H1 (cell line): ENCODE results near the gene DCLK1. TPM values are rescaled to one million over a fixed set of nuclear protein-coding genes. Genes with fewer than 3 reads are reported as not detected.

Experiments used
- CTCF ChIA-PET: fragments of 300-600 bp; sonication (Branson Sonifier 250); formaldehyde crosslinking; loops from one replicate; lab custom pipeline; 2021; ENCODE audit not compliant: partially characterized antibody; lab: Charles Lee
- POLR2A ChIA-PET: fragments of 300-600 bp; sonication (Branson Sonifier 250); formaldehyde crosslinking; loops from one replicate; lab custom pipeline; 2021; ENCODE audit warnings: inconsistent platforms; ENCODE audit not compliant: partially characterized antibody; lab: Charles Lee
- DNase-seq, 2 experiments: peaks; one replicate each; pipeline versions ENCODE4 v3.0.0 to v3.0.0-alpha.2; 2010 to 2022; ENCODE audit warnings: low spot score in 2 of 2, low read depth in 1 of 2, mixed read lengths in 1 of 2
- FAIRE-seq: peaks from 2 replicates; lab custom pipeline; 2011; peaks lifted over from hg19 to GRCh38; lab: Jason Lieb, UNC
- H2AFZ ChIP-seq: 2 replicates; pipeline ENCODE4 v1.8.1; 2012; ENCODE audit warnings: low read length, inconsistent platforms
- H2AK5ac ChIP-seq: 2 replicates; pipeline ENCODE4 v1.6.1; 2013; ENCODE audit warnings: low read depth, low read length
- H2BK120ac ChIP-seq: replicated peaks from 2 replicates; pipeline ENCODE3; 2013; ENCODE audit warnings: low read depth, low read length, inconsistent platforms
- H2BK12ac ChIP-seq: 2 replicates; pipeline ENCODE4 v1.6.1; 2013; ENCODE audit warnings: low read depth, low read length
- H2BK15ac ChIP-seq: 2 replicates; pipeline ENCODE4 v1.6.1; 2013; ENCODE audit warnings: low read length
- H2BK20ac ChIP-seq: 2 replicates; pipeline ENCODE4 v1.6.1; 2013; ENCODE audit warnings: low read length
- H2BK5ac ChIP-seq: 2 replicates; pipeline ENCODE4 v1.6.1; 2013; ENCODE audit warnings: low read depth, low read length
- H3K14ac ChIP-seq: 2 replicates; pipeline ENCODE4 v1.6.1; 2013; ENCODE audit warnings: inconsistent platforms; ENCODE audit not compliant: insufficient read length
- H3K18ac ChIP-seq: 2 replicates; pipeline ENCODE4 v1.6.1; 2013; ENCODE audit warnings: low read length; ENCODE audit errors: extremely low read depth
- H3K23ac ChIP-seq: 2 replicates; pipeline ENCODE4 v1.6.1; 2013; ENCODE audit warnings: inconsistent platforms; ENCODE audit not compliant: insufficient read length
- H3K23me2 ChIP-seq: 2 replicates; pipeline ENCODE4 v1.6.1; 2013; ENCODE audit warnings: low read depth, low read length
- H3K27ac ChIP-seq: 2 replicates; pipeline ENCODE4 v1.6.1; 2011; ENCODE audit warnings: low read depth, low read length, inconsistent platforms
- H3K27me3 ChIP-seq, 4 experiments: replicated peaks in 1 of 4; 1 replicate in 1 of 4; 2 replicates in 3 of 4; pipeline versions ENCODE4 v1.6.1 to v1.8.1; 2011 to 2013; ENCODE audit warnings: low read length in 3 of 4, mild to moderate bottlenecking in 3 of 4, inconsistent platforms in 2 of 4, mixed read lengths in 2 of 4, moderate library complexity in 1 of 4; ENCODE audit not compliant: control insufficient read depth in 3 of 4, insufficient read depth in 3 of 4; ENCODE audit errors: extremely low read depth in 1 of 4
- H3K36me3 ChIP-seq, 4 experiments: 2 replicates each; pipeline versions ENCODE4 v1.6.1 to v1.8.1; 2011 to 2013; ENCODE audit warnings: mild to moderate bottlenecking in 4 of 4, low read length in 3 of 4, moderate library complexity in 2 of 4, control low read depth in 1 of 4, inconsistent platforms in 1 of 4; ENCODE audit not compliant: insufficient read depth in 4 of 4, control insufficient read depth in 2 of 4
- H3K4ac ChIP-seq: replicated peaks from 2 replicates; pipeline ENCODE3; 2013; ENCODE audit warnings: low read length, low read depth, mixed read lengths, inconsistent platforms; ENCODE audit not compliant: insufficient read length
- H3K4me1 ChIP-seq, 4 experiments: replicated peaks in 1 of 4; 1 replicate in 1 of 4; 2 replicates in 3 of 4; pipeline versions ENCODE4 v1.6.1 to v1.8.1; 2011 to 2013; ENCODE audit warnings: low read length in 3 of 4, inconsistent platforms in 2 of 4, mixed read lengths in 1 of 4; ENCODE audit not compliant: insufficient read depth in 4 of 4, control insufficient read depth in 3 of 4
- H3K4me2 ChIP-seq, 2 experiments: 2 replicates each; pipeline versions ENCODE4 v1.6.1 to v1.8.1; 2011 to 2013; ENCODE audit warnings: low read depth in 2 of 2, low read length in 2 of 2, control low read depth in 1 of 2, inconsistent platforms in 1 of 2, mild to moderate bottlenecking in 1 of 2; ENCODE audit not compliant: insufficient read depth in 1 of 2
- H3K4me3 ChIP-seq, 4 experiments: fragments of 200-600, 300-600 bp in 1 of 4; sonication (generic), shearing (Covaris generic), sonication (Bioruptor Twin) in 1 of 4; 2 replicates each; pipeline versions ENCODE4 v1.5.1 to v1.8.1; 2011 to 2016; ENCODE audit warnings: low read length in 4 of 4, low read depth in 3 of 4, control low read depth in 2 of 4, inconsistent platforms in 2 of 4, mild to moderate bottlenecking in 2 of 4, mixed read lengths in 1 of 4, moderate library complexity in 1 of 4; ENCODE audit not compliant: insufficient read depth in 2 of 4; ENCODE audit errors: extremely low read depth in 1 of 4
- H3K56ac ChIP-seq: replicated peaks from 2 replicates; pipeline ENCODE3; 2013; ENCODE audit warnings: low read depth, mild to moderate bottlenecking, mixed read lengths, low read length, inconsistent platforms; ENCODE audit not compliant: insufficient read length
- H3K79me1 ChIP-seq: 2 replicates; pipeline ENCODE4 v1.6.1; 2013; ENCODE audit warnings: low read depth, low read length, control low read depth
- H3K79me2 ChIP-seq, 2 experiments: 2 replicates each; pipeline versions ENCODE4 v1.6.1 to v1.8.1; 2012 to 2013; ENCODE audit warnings: low read length in 2 of 2, mild to moderate bottlenecking in 2 of 2, inconsistent platforms in 1 of 2; ENCODE audit not compliant: insufficient read depth in 2 of 2, control insufficient read depth in 1 of 2
- H3K9ac ChIP-seq, 4 experiments: replicated peaks in 1 of 4; 1 replicate in 1 of 4; 2 replicates in 3 of 4; pipeline versions ENCODE4 v1.6.1 to v1.8.1; 2011 to 2013; ENCODE audit warnings: low read depth in 3 of 4, low read length in 3 of 4, control low read depth in 2 of 4, mild to moderate bottlenecking in 2 of 4, moderate library complexity in 2 of 4, inconsistent platforms in 1 of 4; ENCODE audit errors: extremely low read depth in 1 of 4
- H3K9me3 ChIP-seq, 2 experiments: 2 replicates each; pipeline versions ENCODE4 v1.6.1 to v1.8.1; 2012 to 2013; ENCODE audit warnings: mild to moderate bottlenecking in 2 of 2, moderate library complexity in 2 of 2, control low read depth in 1 of 2, inconsistent platforms in 1 of 2, low read depth in 1 of 2, low read length in 1 of 2, mixed read lengths in 1 of 2; ENCODE audit not compliant: insufficient read depth in 2 of 2
- H4K20me1 ChIP-seq, 2 experiments: replicated peaks in 1 of 2; 2 replicates each; pipeline versions ENCODE3 to v1.8.1; 2011 to 2013; ENCODE audit warnings: inconsistent platforms in 2 of 2, low read length in 2 of 2, mild to moderate bottlenecking in 1 of 2; ENCODE audit not compliant: insufficient read depth in 2 of 2, control insufficient read depth in 1 of 2
- H4K5ac ChIP-seq: 2 replicates; pipeline ENCODE4 v1.6.1; 2013; ENCODE audit warnings: low read length, low read depth, mixed read lengths, inconsistent platforms; ENCODE audit not compliant: insufficient read length
- H4K8ac ChIP-seq: 2 replicates; pipeline ENCODE4 v1.8.0; 2013; ENCODE audit warnings: mild to moderate bottlenecking, moderate library complexity, low read length, inconsistent platforms; ENCODE audit not compliant: insufficient read depth; ENCODE audit errors: extremely low read depth
- H4K91ac ChIP-seq: replicated peaks from 2 replicates; pipeline ENCODE3; 2013; ENCODE audit warnings: low read length, mixed read lengths, inconsistent platforms; ENCODE audit not compliant: insufficient read length
- WGBS, 2 experiments: shearing (Covaris generic) in 1 of 2; methylation state at CpG; one replicate each; pipeline versions ENCODE4 v1.1.6 to v1.1.7; 2013 to 2015; ENCODE audit warnings: low lambda C conversion rate in 2 of 2, mixed read lengths in 2 of 2, inconsistent platforms in 1 of 2, low coverage in 1 of 2, missing lambda C conversion rate in 1 of 2; ENCODE audit not compliant: insufficient replicate concordance in 2 of 2, insufficient coverage in 1 of 2, insufficient read length in 1 of 2; ENCODE audit errors: extremely low coverage in 1 of 2, missing lambda C conversion rate in 1 of 2; 5-methylcytosine and 5-hydroxymethylcytosine counted together
- polyA plus RNA-seq, 7 experiments: library from polyadenylated mRNA; depleted of rRNA in 3 of 7; stranded (reverse) in 5 of 7; unstranded in 2 of 7; fragments of >200 nt in 5 of 7; fragments of 200-250 nt in 2 of 7; gene quantifications; 1 replicate in 5 of 7; 2 replicates in 1 of 7; 4 replicates in 1 of 7; pipeline versions ENCODE4 v1.2.1 to v1.2.3, GENCODE V29; 2011 to 2013; ENCODE audit warnings: missing spikeins in 2 of 7, mixed read lengths in 2 of 7
- total RNA-seq: library from RNA; stranded (reverse); fragmentation: NEBNext Ultra II Directional; extraction: Animal tissue kit (Norgen Biotek cat#: 25700); gene quantifications from 2 replicates; pipeline ENCODE4 v1.2.1, GENCODE V29; 2021

Gene DCLK1
- total and polyA plus RNA-seq, 2 of the 8 experiments (the other 6 are each of a cell fraction or from before 2014, with no cell fraction given), result 22.8 to 41.0 TPM

GRCh38 chr13:35992964-35993363, 138.2 kb downstream of the DCLK1 start:
- no peaks in the 10 kb centered on the region for H4K20me1 ChIP-seq

More at GRCh38 chr13:35992964-35993363, 138.2 kb downstream of the DCLK1 start:
- no peak overlapping the region for H2BK15ac ChIP-seq
- 83% methylated on average over 4 of the region's 4 CpGs; no CpG with 5 or more reads in 1 of the 2 experiments for WGBS, 2 experiments
- no peaks in the 10 kb centered on the region for H3K23me2 ChIP-seq
- H3K4me1 ChIP-seq, result peaks cover 4 to 29% (median 14%) of the 10 kb centered on the region in 4 experiments
- ChIA-PET CTCF (interaction anchor here (0.7 kb wide), 1 partner anchor 397 kb away, joined by 3 read pairs; no protein-coding TSS in a partner anchor), POLR2A (no interaction called here)
- H3K27ac ChIP-seq, result no peak overlapping the region
- FAIRE-seq (no peak), DNase-seq (peak in 1 of 2 experiments; percentile 39)
- H2BK120ac ChIP-seq, result no peak overlapping the region
- H2BK12ac ChIP-seq, result no peak overlapping the region
- peak overlapping the region in 1 of 2 experiments; percentile 18; a peak in 1 of 4 replicates for H3K4me2 ChIP-seq
- H3K27me3 ChIP-seq, result no peaks in the 10 kb centered on the region
- H3K4me3 ChIP-seq, result no peak overlapping the region
- 0 out of 2 replicates have a peak overlapping the region, but pooled peaks have one; percentile 28 for H2BK5ac ChIP-seq
- H2BK20ac ChIP-seq, result peak overlapping the region; percentile 18; the same call in 1 of the 2 replicates
- H4K5ac ChIP-seq, result no peak overlapping the region
- no peaks in the 10 kb centered on the region for H3K79me2 ChIP-seq
- H3K14ac ChIP-seq, result no peak overlapping the region
- no peak overlapping the region for H2AK5ac ChIP-seq
- no peak overlapping the region for H3K23ac ChIP-seq
- no peak overlapping the region for H3K4ac ChIP-seq
- no peak overlapping the region for H3K9ac ChIP-seq
- no peaks in the 10 kb centered on the region for H3K36me3 ChIP-seq
- no peak overlapping the region for H4K8ac ChIP-seq
- no peaks in the 10 kb centered on the region for H3K79me1 ChIP-seq
- no peak overlapping the region; the same call in 1 of the 2 replicates for H3K18ac ChIP-seq
- H3K9me3 ChIP-seq, result no peaks in the 10 kb centered on the region
- peak overlapping the region; percentile 8 for H4K91ac ChIP-seq
- H2AFZ ChIP-seq, result 0 out of 2 replicates have a peak overlapping the region, but pooled peaks have one; percentile 37
- no peak overlapping the region for H3K56ac ChIP-seq
